GM23338 (cell line): ENCODE data around the gene TPSAB1. TPM values are rescaled to one million over a fixed set of nuclear protein-coding genes. Genes with fewer than 3 reads are reported as not detected.

Experiments used
- ATAC-seq: fragments of 200-7000 bp; cut with Tn5 transposase; 3 replicates; pipeline ENCODE4 v1.9.1; 2020
- DNase-seq: peaks from one replicate; pipeline ENCODE4 v3.0.0-alpha.2; 2015; ENCODE audit warnings: low spot score
- H2AFZ ChIP-seq: fragments of 200-600 bp; sonication (generic); 2 replicates; pipeline ENCODE4 v1.8.0; 2016; ENCODE audit warnings: antibody characterized with exemption, mild to moderate bottlenecking, moderate library complexity
- H3F3A ChIP-seq: fragments of 200-600 bp; sonication (generic); replicated peaks from 2 replicates; pipeline ENCODE4 v1.8.0; 2017; ENCODE audit warnings: antibody characterized with exemption, mixed run types, low read depth
- H3K27ac ChIP-seq: fragments of 200-600 bp; sonication (generic); 2 replicates; pipeline ENCODE4 v1.6.1; 2016; ENCODE audit warnings: low read depth
- H3K27me3 ChIP-seq: fragments of 200-600 bp; sonication (generic); 2 replicates; pipeline ENCODE4 v1.8.0; 2016; ENCODE audit warnings: mild to moderate bottlenecking, mixed run types, moderate library complexity; ENCODE audit not compliant: insufficient read depth
- H3K36me3 ChIP-seq: fragments of 200-600 bp; sonication (generic); 2 replicates; pipeline ENCODE4 v1.8.0; 2016; ENCODE audit warnings: mild to moderate bottlenecking; ENCODE audit not compliant: insufficient read depth
- H3K4me1 ChIP-seq: fragments of 200-600 bp; sonication (generic); 2 replicates; pipeline ENCODE4 v1.8.0; 2016; ENCODE audit warnings: mild to moderate bottlenecking, moderate library complexity; ENCODE audit not compliant: insufficient read depth
- H3K4me2 ChIP-seq: fragments of 200-600 bp; sonication (generic); 2 replicates; pipeline ENCODE4 v1.7.1; 2017; ENCODE audit warnings: mixed run types
- H3K4me3 ChIP-seq: fragments of 200-600 bp; sonication (generic); 2 replicates; pipeline ENCODE4 v1.6.1; 2016; ENCODE audit warnings: mixed run types
- H3K79me2 ChIP-seq: fragments of 200-600 bp; sonication (generic); replicated peaks from 2 replicates; pipeline ENCODE4 v1.8.0; 2017; ENCODE audit warnings: mild to moderate bottlenecking; ENCODE audit not compliant: insufficient read depth
- H3K9me2 ChIP-seq: fragments of 200-600 bp; sonication (generic); 2 replicates; pipeline ENCODE4 v1.8.0; 2017; ENCODE audit not compliant: insufficient read depth
- H4K20me1 ChIP-seq: fragments of 200-600 bp; sonication (generic); replicated peaks from 2 replicates; pipeline ENCODE4 v1.8.0; 2017; ENCODE audit warnings: mild to moderate bottlenecking; ENCODE audit not compliant: insufficient read depth
- H3K27ac Mint-ChIP-seq: 2 replicates; pipeline ENCODE4 v1.8.0; 2020; ENCODE audit warnings: inconsistent platforms, mild to moderate bottlenecking, moderate library complexity, mixed read lengths
- H3K27me3 Mint-ChIP-seq: 3 replicates; pipeline ENCODE4 v1.8.0; 2022; ENCODE audit warnings: low read depth, mild to moderate bottlenecking, moderate library complexity, mixed read lengths, inconsistent platforms; ENCODE audit not compliant: insufficient read depth, poor library complexity
- H3K36me3 Mint-ChIP-seq: 3 replicates; pipeline ENCODE4 v1.8.0; 2021; ENCODE audit warnings: low read depth, mild to moderate bottlenecking, inconsistent platforms, moderate library complexity, mixed read lengths
- H3K4me1 Mint-ChIP-seq: 3 replicates; pipeline ENCODE4 v1.8.0; 2020; ENCODE audit warnings: mild to moderate bottlenecking, inconsistent platforms, mixed read lengths
- H3K4me3 Mint-ChIP-seq: 3 replicates; pipeline ENCODE4 v1.8.0; 2021; ENCODE audit warnings: moderate library complexity, mild to moderate bottlenecking, inconsistent platforms, mixed read lengths
- H3K9me3 Mint-ChIP-seq: 3 replicates; pipeline ENCODE4 v1.8.0; 2020; ENCODE audit warnings: moderate library complexity, mild to moderate bottlenecking, inconsistent platforms, mixed read lengths
- EZH2 ChIP-seq: fragments of 200-600 bp; sonication (generic); IDR thresholded peaks from one replicate; pipeline ENCODE4 v1.8.0; 2017; ENCODE audit warnings: antibody characterized with exemption, mild to moderate bottlenecking, low read depth; ENCODE audit not compliant: unreplicated experiment
- EZH2phosphoT487 ChIP-seq: fragments of 200-600 bp; sonication (generic); IDR thresholded peaks from one replicate; pipeline ENCODE4 v1.8.1; 2018; ENCODE audit warnings: antibody characterized with exemption; ENCODE audit not compliant: unreplicated experiment
- JUNB ChIP-seq: IDR thresholded peaks from one replicate; pipeline ENCODE4 v1.6.1; 2016; ENCODE audit warnings: antibody characterized with exemption; ENCODE audit not compliant: unreplicated experiment
- NANOG ChIP-seq: IDR thresholded peaks from 2 replicates; pipeline ENCODE4 v1.6.1; 2016; ENCODE audit warnings: antibody characterized with exemption, borderline replicate concordance
- POLR2AphosphoS5 ChIP-seq: IDR thresholded peaks from 2 replicates; pipeline ENCODE4 v1.6.1; 2016; ENCODE audit warnings: antibody characterized with exemption, low read depth
- STAT1 ChIP-seq: IDR thresholded peaks from one replicate; pipeline ENCODE4 v1.6.1; 2016; ENCODE audit warnings: antibody characterized with exemption; ENCODE audit not compliant: unreplicated experiment
- ZNF114 ChIP-seq: fragments of 250-450 bp; sonication (Bioruptor Pico); IDR thresholded peaks from 2 replicates; pipeline ENCODE4 v1.5.0; 2020; ENCODE audit warnings: mild to moderate bottlenecking, moderate library complexity
- ZNF331 ChIP-seq: fragments of 250-450 bp; sonication (Bioruptor Pico); IDR thresholded peaks from 2 replicates; pipeline ENCODE4 v1.5.0; 2020; ENCODE audit warnings: low read depth, mild to moderate bottlenecking, moderate library complexity
- polyA plus RNA-seq: library from polyadenylated mRNA; unstranded; fragments of >200 nt; fragmentation: Nextera tagmentation; extraction: Ambion mirVana; gene quantifications from 2 replicates; pipeline ENCODE4 v1.2.1, GENCODE V29; 2016
- total RNA-seq: library from RNA; depleted of rRNA; stranded (reverse); fragments of >200 nt; shearing (Covaris generic); gene quantifications from 2 replicates; pipeline ENCODE4 v1.2.3, GENCODE V29; 2014
- TF ChIP-seq, protein P1 (sequence below): fragments of 250-450 bp; sonication (Bioruptor Pico); IDR thresholded peaks from 2 replicates; pipeline ENCODE4 v1.5.0; 2020; ENCODE audit warnings: mild to moderate bottlenecking, moderate library complexity
- TF ChIP-seq, protein P2 (sequence below): IDR thresholded peaks from 2 replicates; pipeline ENCODE4 v1.6.1; 2016; ENCODE audit warnings: antibody characterized with exemption
- TF ChIP-seq, protein P3 (sequence below), 2 experiments: fragments of 200-600 bp in 1 of 2; sonication (generic) in 1 of 2; conservative IDR thresholded peaks; 2 replicates each; pipeline versions ENCODE4 v1.5.1 to v1.6.1; 2016 to 2017; ENCODE audit warnings: antibody characterized with exemption in 2 of 2, low read depth in 2 of 2, mild to moderate bottlenecking in 2 of 2, moderate library complexity in 1 of 2

Gene TPSAB1
- total and polyA plus RNA-seq, 2 experiments from 2014 or later = not detected

- DNase-seq = no peak
- Histone ChIP-seq H3K4me2 (no peak overlapping the region), H3K4me3 (no peak overlapping the region), H3K27me3 (no peaks in the 10 kb centered on the region), H2AFZ (no peak overlapping the region), H3K79me2 (no peaks in the 10 kb centered on the region), H3K36me3 (no peaks in the 10 kb centered on the region), H3F3A (no peaks in the 10 kb centered on the region), H3K4me1 (no peaks in the 10 kb centered on the region), H3K9me2 (no peaks in the 10 kb centered on the region), H3K27ac (no peak overlapping the region), H4K20me1 (no peaks in the 10 kb centered on the region; the same call in 1 of the 2 replicates)
- H3K9me3 Mint-ChIP-seq = no peaks in the 10 kb centered on the region
- H3K27me3 Mint-ChIP-seq = peaks cover 23% of the 10 kb centered on the region
- ATAC-seq = no peak
- H3K36me3 Mint-ChIP-seq = no peaks in the 10 kb centered on the region; the same call in 2 of the 3 replicates
- H3K4me1 Mint-ChIP-seq = no peaks in the 10 kb centered on the region
- no peak overlapping the region for H3K27ac Mint-ChIP-seq
- TF ChIP-seq ZNF331 (CRISPR knock-in tag) (no peak), ZNF114 (CRISPR knock-in tag) (no peak), EZH2phosphoT487 (no peak), JUNB (no peak), POLR2AphosphoS5 (no peak), STAT1 (no peak), NANOG (no peak), EZH2 (no peak)
- TF ChIP-seq, protein P1, sequence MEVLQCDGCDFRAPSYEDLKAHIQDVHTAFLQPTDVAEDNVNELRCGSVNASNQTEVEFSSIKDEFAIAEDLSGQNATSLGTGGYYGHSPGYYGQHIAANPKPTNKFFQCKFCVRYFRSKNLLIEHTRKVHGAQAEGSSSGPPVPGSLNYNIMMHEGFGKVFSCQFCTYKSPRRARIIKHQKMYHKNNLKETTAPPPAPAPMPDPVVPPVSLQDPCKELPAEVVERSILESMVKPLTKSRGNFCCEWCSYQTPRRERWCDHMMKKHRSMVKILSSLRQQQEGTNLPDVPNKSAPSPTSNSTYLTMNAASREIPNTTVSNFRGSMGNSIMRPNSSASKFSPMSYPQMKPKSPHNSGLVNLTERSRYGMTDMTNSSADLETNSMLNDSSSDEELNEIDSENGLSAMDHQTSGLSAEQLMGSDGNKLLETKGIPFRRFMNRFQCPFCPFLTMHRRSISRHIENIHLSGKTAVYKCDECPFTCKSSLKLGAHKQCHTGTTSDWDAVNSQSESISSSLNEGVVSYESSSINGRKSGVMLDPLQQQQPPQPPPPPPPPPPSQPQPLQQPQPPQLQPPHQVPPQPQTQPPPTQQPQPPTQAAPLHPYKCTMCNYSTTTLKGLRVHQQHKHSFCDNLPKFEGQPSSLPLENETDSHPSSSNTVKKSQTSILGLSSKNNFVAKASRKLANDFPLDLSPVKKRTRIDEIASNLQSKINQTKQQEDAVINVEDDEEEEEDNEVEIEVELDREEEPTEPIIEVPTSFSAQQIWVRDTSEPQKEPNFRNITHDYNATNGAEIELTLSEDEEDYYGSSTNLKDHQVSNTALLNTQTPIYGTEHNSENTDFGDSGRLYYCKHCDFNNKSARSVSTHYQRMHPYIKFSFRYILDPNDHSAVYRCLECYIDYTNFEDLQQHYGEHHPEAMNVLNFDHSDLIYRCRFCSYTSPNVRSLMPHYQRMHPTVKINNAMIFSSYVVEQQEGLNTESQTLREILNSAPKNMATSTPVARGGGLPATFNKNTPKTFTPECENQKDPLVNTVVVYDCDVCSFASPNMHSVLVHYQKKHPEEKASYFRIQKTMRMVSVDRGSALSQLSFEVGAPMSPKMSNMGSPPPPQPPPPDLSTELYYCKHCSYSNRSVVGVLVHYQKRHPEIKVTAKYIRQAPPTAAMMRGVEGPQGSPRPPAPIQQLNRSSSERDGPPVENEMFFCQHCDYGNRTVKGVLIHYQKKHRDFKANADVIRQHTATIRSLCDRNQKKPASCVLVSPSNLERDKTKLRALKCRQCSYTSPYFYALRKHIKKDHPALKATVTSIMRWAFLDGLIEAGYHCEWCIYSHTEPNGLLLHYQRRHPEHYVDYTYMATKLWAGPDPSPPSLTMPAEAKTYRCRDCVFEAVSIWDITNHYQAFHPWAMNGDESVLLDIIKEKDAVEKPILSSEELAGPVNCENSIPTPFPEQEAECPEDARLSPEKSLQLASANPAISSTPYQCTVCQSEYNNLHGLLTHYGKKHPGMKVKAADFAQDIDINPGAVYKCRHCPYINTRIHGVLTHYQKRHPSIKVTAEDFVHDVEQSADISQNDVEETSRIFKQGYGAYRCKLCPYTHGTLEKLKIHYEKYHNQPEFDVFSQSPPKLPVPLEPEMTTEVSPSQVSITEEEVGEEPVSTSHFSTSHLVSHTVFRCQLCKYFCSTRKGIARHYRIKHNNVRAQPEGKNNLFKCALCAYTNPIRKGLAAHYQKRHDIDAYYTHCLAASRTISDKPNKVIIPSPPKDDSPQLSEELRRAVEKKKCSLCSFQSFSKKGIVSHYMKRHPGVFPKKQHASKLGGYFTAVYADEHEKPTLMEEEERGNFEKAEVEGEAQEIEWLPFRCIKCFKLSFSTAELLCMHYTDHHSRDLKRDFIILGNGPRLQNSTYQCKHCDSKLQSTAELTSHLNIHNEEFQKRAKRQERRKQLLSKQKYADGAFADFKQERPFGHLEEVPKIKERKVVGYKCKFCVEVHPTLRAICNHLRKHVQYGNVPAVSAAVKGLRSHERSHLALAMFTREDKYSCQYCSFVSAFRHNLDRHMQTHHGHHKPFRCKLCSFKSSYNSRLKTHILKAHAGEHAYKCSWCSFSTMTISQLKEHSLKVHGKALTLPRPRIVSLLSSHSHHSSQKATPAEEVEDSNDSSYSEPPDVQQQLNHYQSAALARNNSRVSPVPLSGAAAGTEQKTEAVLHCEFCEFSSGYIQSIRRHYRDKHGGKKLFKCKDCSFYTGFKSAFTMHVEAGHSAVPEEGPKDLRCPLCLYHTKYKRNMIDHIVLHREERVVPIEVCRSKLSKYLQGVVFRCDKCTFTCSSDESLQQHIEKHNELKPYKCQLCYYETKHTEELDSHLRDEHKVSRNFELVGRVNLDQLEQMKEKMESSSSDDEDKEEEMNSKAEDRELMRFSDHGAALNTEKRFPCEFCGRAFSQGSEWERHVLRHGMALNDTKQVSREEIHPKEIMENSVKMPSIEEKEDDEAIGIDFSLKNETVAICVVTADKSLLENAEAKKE (CRISPR knock-in tag) = no peak
- TF ChIP-seq, protein P2, sequence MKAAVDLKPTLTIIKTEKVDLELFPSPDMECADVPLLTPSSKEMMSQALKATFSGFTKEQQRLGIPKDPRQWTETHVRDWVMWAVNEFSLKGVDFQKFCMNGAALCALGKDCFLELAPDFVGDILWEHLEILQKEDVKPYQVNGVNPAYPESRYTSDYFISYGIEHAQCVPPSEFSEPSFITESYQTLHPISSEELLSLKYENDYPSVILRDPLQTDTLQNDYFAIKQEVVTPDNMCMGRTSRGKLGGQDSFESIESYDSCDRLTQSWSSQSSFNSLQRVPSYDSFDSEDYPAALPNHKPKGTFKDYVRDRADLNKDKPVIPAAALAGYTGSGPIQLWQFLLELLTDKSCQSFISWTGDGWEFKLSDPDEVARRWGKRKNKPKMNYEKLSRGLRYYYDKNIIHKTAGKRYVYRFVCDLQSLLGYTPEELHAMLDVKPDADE = no peak
- TF ChIP-seq, protein P3, sequence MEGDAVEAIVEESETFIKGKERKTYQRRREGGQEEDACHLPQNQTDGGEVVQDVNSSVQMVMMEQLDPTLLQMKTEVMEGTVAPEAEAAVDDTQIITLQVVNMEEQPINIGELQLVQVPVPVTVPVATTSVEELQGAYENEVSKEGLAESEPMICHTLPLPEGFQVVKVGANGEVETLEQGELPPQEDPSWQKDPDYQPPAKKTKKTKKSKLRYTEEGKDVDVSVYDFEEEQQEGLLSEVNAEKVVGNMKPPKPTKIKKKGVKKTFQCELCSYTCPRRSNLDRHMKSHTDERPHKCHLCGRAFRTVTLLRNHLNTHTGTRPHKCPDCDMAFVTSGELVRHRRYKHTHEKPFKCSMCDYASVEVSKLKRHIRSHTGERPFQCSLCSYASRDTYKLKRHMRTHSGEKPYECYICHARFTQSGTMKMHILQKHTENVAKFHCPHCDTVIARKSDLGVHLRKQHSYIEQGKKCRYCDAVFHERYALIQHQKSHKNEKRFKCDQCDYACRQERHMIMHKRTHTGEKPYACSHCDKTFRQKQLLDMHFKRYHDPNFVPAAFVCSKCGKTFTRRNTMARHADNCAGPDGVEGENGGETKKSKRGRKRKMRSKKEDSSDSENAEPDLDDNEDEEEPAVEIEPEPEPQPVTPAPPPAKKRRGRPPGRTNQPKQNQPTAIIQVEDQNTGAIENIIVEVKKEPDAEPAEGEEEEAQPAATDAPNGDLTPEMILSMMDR (conservative IDR thresholded peaks at IDR 0.05; ENCODE audit: low read depth in 2 of 2) = no peak
- no peak overlapping the region for H3K4me3 Mint-ChIP-seq
Measured at GRCh38 chr16:1224558-1224957, 15.9 kb upstream of the TPSAB1 start.
